Gastrocnemius medialis (tissue), 4 donors: Measurements from ENCODE around the gene SSBP4. TPM values are rescaled to one million over a fixed set of nuclear protein-coding genes. Genes with fewer than 3 reads are reported as not detected.

ENCODE experiments used
- ATAC-seq, 2 donors: fragments of 150-250 bp; one replicate each; pipeline ENCODE4 v1.9.1; 2016
- DNase-seq, 2 donors: peaks; one replicate each; pipeline ENCODE4 v3.0.0-alpha.2; 2019
- H3K27ac ChIP-seq, 4 donors: fragments of 200-600 bp; sonication (generic); 1 replicate in 1 of 4; 2 replicates in 3 of 4; pipeline ENCODE4 v1.5.1; 2016 to 2018; ENCODE audit warnings: mild to moderate bottlenecking in 2 of 4, moderate library complexity in 1 of 4
- H3K27me3 ChIP-seq, 3 donors: fragments of 200-600 bp; sonication (generic) in 2 of 3; 1 replicate in 1 of 3; 2 replicates in 2 of 3; pipeline versions ENCODE4 v1.5.1 to v1.6.0; 2016 to 2019; ENCODE audit warnings: mild to moderate bottlenecking in 1 of 3, moderate library complexity in 1 of 3
- H3K36me3 ChIP-seq, 2 donors: fragments of 200-600 bp; sonication (generic) in 1 of 2; one replicate each; pipeline ENCODE4 v1.5.1; 2017 to 2018
- H3K4me1 ChIP-seq, 2 donors: fragments of 200-600 bp; sonication (generic) in 1 of 2; one replicate each; pipeline ENCODE4 v1.5.1; 2016 to 2017; ENCODE audit warnings: mild to moderate bottlenecking in 2 of 2
- H3K4me3 ChIP-seq, 4 donors: fragments of 200-600 bp; sonication (generic) in 3 of 4; 1 replicate in 1 of 4; 2 replicates in 3 of 4; pipeline ENCODE4 v1.5.1; 2016 to 2019; ENCODE audit warnings: mild to moderate bottlenecking in 2 of 4
- H3K9me3 ChIP-seq, 3 donors: fragments of 200-600 bp; sonication (generic) in 2 of 3; 1 replicate in 1 of 3; 2 replicates in 2 of 3; pipeline ENCODE4 v1.5.1; 2016 to 2019
- CTCF ChIP-seq, 5 experiments: fragments of 450-650 bp in 3 of 5; fragments of 200-600 bp in 2 of 5; sonication (generic) in 2 of 5; IDR thresholded peaks in 4 of 5; conservative IDR thresholded peaks in 1 of 5; 1 replicate in 4 of 5; 2 replicates in 1 of 5; pipeline ENCODE4 v1.5.1; 2016 to 2019; ENCODE audit warnings: antibody characterized with exemption in 5 of 5, mild to moderate bottlenecking in 3 of 5, moderate library complexity in 3 of 5
- POLR2A ChIP-seq, 2 donors: fragments of 450-650 bp; IDR thresholded peaks; one replicate each; pipeline ENCODE4 v1.6.1; 2017; ENCODE audit warnings: antibody characterized with exemption in 2 of 2, mild to moderate bottlenecking in 2 of 2, moderate library complexity in 2 of 2
- in situ Hi-C, 4 donors: fragments of 200-750 bp; cut with MboI; loops; one replicate each; pipeline versions ENCODE4 v1.15.0 to v1.8.0; 2017; ENCODE audit warnings: low sequenced_read_pairs in 4 of 4
- intact Hi-C: fragments of 100-400 bp; cut with DNase I; formaldehyde crosslinking; loops from one replicate; pipeline ENCODE4 v1.15.1; 2023; ENCODE audit warnings: low total_unique reads
- total RNA-seq, 4 donors: library from RNA; depleted of rRNA; stranded (reverse); fragments of >200 nt; gene quantifications; one replicate each; pipeline versions ENCODE4 v1.1.0 to v1.2.3, GENCODE V29; 2016

The SSBP4 gene
- total RNA-seq, 4 donors from 2014 or later, result 24.7 to 65.2 (median 44.1) TPM

GRCh38 chr19:18474366-18474887 is 55.2 kb downstream of the SSBP4 start:
- intact Hi-C loops (no loop called here), in situ Hi-C loops (loop anchor here (5.0 to 25.0 kb wide), 4 partner anchors 43 to 363 kb away; partner anchors contain the start of genes UPF1 (in 2 of the 4), CRTC1 (in 1 of the 4), KXD1 (in 1 of the 4) and UBA52 (in 1 of the 4))
- Histone ChIP-seq H3K4me1 (peaks cover 74 to 85% of the 10 kb centered on the region in 2 donors), H3K4me3 (no peak overlapping the region), H3K27ac (peak overlapping the region; percentile 34 to 94 (median 70)), H3K27me3 (no peaks in the 10 kb centered on the region), H3K36me3 (peaks cover 0 to 17% of the 10 kb centered on the region in 2 donors), H3K9me3 (no peaks in the 10 kb centered on the region)
- DNase-seq, result no peak
- TF ChIP-seq CTCF (IDR thresholded peaks at IDR 0.05 in 4 of 5, conservative IDR thresholded peaks at IDR 0.05 in 1 of 5) (no peak), POLR2A (IDR thresholded peaks at IDR 0.05) (no peak)
- no peak for ATAC-seq

GRCh38 chr19:18475004-18475453 is 55.8 kb downstream of the SSBP4 start:
- peaks cover 0 to 17% of the 10 kb centered on the region in 2 donors for H3K36me3 ChIP-seq
- TF ChIP-seq CTCF (IDR thresholded peaks at IDR 0.05 in 4 of 5, conservative IDR thresholded peaks at IDR 0.05 in 1 of 5) (no peak), POLR2A (IDR thresholded peaks at IDR 0.05) (no peak)
- no peak overlapping the region for H3K4me3 ChIP-seq
- in situ Hi-C loops, result no loop called here
- no peaks in the 10 kb centered on the region for H3K27me3 ChIP-seq
- peak overlapping the region in 3 of 4 donors; percentile 8 to 94 (median 82) for H3K27ac ChIP-seq
- no peaks in the 10 kb centered on the region for H3K9me3 ChIP-seq
- intact Hi-C loops, result no loop called here
- DNase-seq, result no peak
- peaks cover 74 to 85% of the 10 kb centered on the region in 2 donors for H3K4me1 ChIP-seq
- ATAC-seq, result no peak

- no peak for ATAC-seq
- no peak for DNase-seq
- no peak for TF ChIP-seq POLR2A (IDR thresholded peaks at IDR 0.05)
- in situ Hi-C loops, result no loop called here
- H3K4me1 ChIP-seq, result peaks cover 74 to 85% of the 10 kb centered on the region in 2 donors
- no peak overlapping the region for H3K4me3 ChIP-seq
- no peaks in the 10 kb centered on the region for H3K9me3 ChIP-seq
- peaks cover 0 to 12% of the 10 kb centered on the region in 2 donors for H3K36me3 ChIP-seq
- peak overlapping the region; percentile 8 to 94 (median 86) for H3K27ac ChIP-seq
- intact Hi-C loops, result no loop called here
- H3K27me3 ChIP-seq, result no peaks in the 10 kb centered on the region
Observed at GRCh38 chr19:18475762-18476331, 56.6 kb downstream of the SSBP4 start.

- in situ Hi-C loops, result no loop called here
- intact Hi-C loops, result no loop called here
- Histone ChIP-seq H3K4me3 (no peak overlapping the region), H3K36me3 (peaks cover 0 to 5% of the 10 kb centered on the region in 2 donors), H3K27ac (peak overlapping the region; percentile 82 to 94 (median 86)), H3K27me3 (no peaks in the 10 kb centered on the region), H3K9me3 (no peaks in the 10 kb centered on the region), H3K4me1 (peaks cover 75 to 89% of the 10 kb centered on the region in 2 donors)
- DNase-seq (no peak), ATAC-seq (no peak)
- TF ChIP-seq POLR2A (IDR thresholded peaks at IDR 0.05) (no peak), CTCF (IDR thresholded peaks at IDR 0.05 in 4 of 5, conservative IDR thresholded peaks at IDR 0.05 in 1 of 5) (no peak)
Observed at GRCh38 chr19:18476507-18477041, 57.4 kb downstream of the SSBP4 start.

GRCh38 chr19:18477042-18477779 is 58.0 kb downstream of the SSBP4 start:
- DNase-seq (no peak), ATAC-seq (no peak)
- H3K27me3 ChIP-seq, result no peaks in the 10 kb centered on the region
- no peak overlapping the region for H3K4me3 ChIP-seq
- peaks cover 80 to 93% of the 10 kb centered on the region in 2 donors for H3K4me1 ChIP-seq
- TF ChIP-seq CTCF (IDR thresholded peaks at IDR 0.05 in 4 of 5, conservative IDR thresholded peaks at IDR 0.05 in 1 of 5) (peak in 2 of 5 experiments; percentile 15 to 27), POLR2A (IDR thresholded peaks at IDR 0.05) (no peak)
- in situ Hi-C loops, result no loop called here
- H3K36me3 ChIP-seq, result no peaks in the 10 kb centered on the region
- H3K27ac ChIP-seq, result peak overlapping the region; percentile 82 to 94 (median 86)
- H3K9me3 ChIP-seq, result no peaks in the 10 kb centered on the region
- intact Hi-C loops, result no loop called here
